Fibroblast of skin of left quadriceps (primary cell): ENCODE data around the gene LAMC3.

ENCODE experiments used
- DNase-seq, 2 experiments: peaks; one replicate each; pipeline ENCODE4 v3.0.0-alpha.2; 2013; ENCODE audit warnings: low read depth in 2 of 2

LAMC3 gene

GRCh38 chr9:131008909-131009618 lies at the start of gene LAMC3:
TSS of gene LAMC3 (plus strand) at chr9:131009174. CDS start at chr9:131009215, 41 bp downstream.
- no peak for DNase-seq

- no peak for DNase-seq
Measured at GRCh38 chr9:130959809-130960334, 49.1 kb upstream of the LAMC3 start.

- DNase-seq: no peak
Measured at GRCh38 chr9:130960522-130961378, 48.2 kb upstream of the LAMC3 start.

- no peak for DNase-seq
Measured at GRCh38 chr9:130961511-130962300, 47.3 kb upstream of the LAMC3 start.

- DNase-seq: peak; percentile 88 to 89
Measured at GRCh38 chr9:130962418-130963316, 46.3 kb upstream of the LAMC3 start.

- DNase-seq: no peak
Measured at GRCh38 chr9:130963337-130963908, 45.6 kb upstream of the LAMC3 start.

- DNase-seq: no peak
Measured at GRCh38 chr9:130963916-130964315, 45.1 kb upstream of the LAMC3 start.

GRCh38 chr9:130965680-130966079 lies 43.3 kb upstream of the LAMC3 start:
- no peak for DNase-seq

GRCh38 chr9:130970052-130970451 lies 38.9 kb upstream of the LAMC3 start:
- DNase-seq: no peak

- DNase-seq: no peak
Measured at GRCh38 chr9:130970855-130971254, 38.1 kb upstream of the LAMC3 start.

GRCh38 chr9:130971294-130971849 lies 37.6 kb upstream of the LAMC3 start:
- DNase-seq: no peak

GRCh38 chr9:130972277-130972956 lies 36.6 kb upstream of the LAMC3 start:
- DNase-seq: no peak

GRCh38 chr9:130972957-130973685 lies 35.9 kb upstream of the LAMC3 start:
- DNase-seq: no peak

GRCh38 chr9:130973686-130974281 lies 35.2 kb upstream of the LAMC3 start:
- DNase-seq: no peak

- no peak for DNase-seq
Measured at GRCh38 chr9:130974697-130975096, 34.3 kb upstream of the LAMC3 start.

GRCh38 chr9:130975156-130975555 lies 33.8 kb upstream of the LAMC3 start:
- DNase-seq: no peak

GRCh38 chr9:130975932-130976841 lies 32.8 kb upstream of the LAMC3 start:
- DNase-seq: no peak
